GM21390 (cell line): ENCODE data around the gene B9D1.

ENCODE experiments used
- ATAC-seq: cut with Tn5 transposase; IDR thresholded peaks from one replicate; pipeline ENCODE4 v1.9.1; 2021; ENCODE audit not compliant: unreplicated experiment

The B9D1 gene

DNA sequence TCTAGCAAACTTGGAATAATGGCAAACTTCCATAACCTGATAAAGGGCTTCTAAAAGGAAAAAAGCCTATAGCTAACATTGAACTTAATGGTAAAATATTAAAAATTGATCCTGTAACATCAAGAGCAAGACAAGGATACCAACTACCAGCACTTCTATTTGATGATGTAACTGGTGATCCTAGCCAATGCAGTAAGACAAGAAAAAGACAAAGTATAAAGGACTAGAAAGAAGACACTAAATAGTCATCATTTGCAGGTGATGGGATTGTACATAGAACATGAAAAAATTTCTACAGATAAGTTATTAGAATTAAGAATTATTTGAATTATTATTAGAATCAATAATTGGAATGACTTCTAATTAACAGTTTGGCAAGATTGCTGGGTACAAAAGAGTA lies 37.0 kb downstream of the B9D1 start:
- ATAC-seq = no peak

DNA sequence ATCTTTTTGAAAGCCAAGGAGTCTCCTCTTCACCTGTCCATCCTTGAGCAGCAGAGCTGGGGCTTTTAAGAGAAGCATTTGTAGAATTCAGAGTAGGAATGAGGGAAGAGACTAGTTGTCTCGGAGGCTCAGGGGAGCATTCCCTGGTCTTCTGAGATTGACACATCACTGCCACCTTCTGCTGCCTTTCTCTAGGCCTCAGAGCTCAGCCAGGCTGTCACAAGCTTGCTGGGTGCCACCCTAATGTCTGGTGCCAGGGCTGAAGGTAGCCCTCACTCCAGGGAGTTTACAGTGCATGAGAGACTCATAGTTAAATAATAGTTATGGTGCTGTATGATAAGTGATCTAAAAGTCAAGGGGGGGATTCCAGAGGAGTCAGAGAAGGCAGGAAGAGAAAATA lies 39.7 kb downstream of the B9D1 start:
- ATAC-seq = no peak

DNA sequence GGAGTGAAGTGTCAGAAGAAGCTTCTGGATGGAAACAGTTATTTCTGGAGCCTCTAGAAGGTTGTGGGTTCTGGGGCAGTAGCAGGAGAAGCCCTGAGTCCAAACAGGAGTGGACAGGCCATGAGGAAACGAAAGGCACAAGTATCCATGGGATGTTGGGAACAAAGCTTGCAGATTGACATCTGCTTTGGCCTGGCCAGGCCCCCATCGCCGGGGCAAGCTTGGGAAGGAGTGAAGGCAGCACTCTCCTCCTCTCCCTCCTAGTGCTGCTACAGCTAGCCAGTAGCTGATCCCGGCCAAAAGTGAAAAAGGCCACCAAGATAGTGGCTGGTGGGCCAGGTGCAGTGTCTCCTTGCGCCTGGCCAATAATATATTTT lies 40.4 kb downstream of the B9D1 start:
- ATAC-seq = no peak

DNA sequence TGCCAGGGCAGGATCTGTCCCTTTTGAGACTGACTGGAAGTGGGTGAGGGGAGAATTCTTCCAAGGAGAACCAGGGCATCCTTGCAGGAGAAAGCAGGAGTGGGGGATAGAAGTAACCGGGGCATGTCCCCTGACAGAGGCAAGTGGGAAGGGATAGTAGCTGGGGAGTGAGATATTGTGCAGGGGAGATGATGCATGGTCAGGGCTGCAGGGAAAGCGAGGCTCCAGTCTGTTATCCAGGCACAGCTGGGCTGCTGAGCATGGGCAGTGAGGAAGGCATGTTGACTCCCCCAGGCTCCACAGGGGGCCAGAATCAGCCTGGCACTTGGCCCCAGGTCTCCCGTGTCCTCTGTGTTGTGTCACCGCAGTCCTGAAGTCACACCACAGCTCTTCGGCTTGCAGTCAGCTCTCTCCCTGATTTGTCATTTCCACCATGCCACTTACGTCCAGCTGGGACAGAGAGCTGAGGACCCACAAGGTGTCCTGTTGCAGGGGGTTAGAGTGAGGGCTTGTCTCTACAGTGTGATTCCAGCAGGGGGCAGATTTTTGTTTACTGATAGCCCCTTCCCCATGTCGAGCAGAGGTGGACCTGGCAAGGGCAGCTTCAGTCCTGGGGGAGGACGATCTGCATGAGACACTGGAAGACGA lies 40.9 kb downstream of the B9D1 start:
- no peak for ATAC-seq

DNA sequence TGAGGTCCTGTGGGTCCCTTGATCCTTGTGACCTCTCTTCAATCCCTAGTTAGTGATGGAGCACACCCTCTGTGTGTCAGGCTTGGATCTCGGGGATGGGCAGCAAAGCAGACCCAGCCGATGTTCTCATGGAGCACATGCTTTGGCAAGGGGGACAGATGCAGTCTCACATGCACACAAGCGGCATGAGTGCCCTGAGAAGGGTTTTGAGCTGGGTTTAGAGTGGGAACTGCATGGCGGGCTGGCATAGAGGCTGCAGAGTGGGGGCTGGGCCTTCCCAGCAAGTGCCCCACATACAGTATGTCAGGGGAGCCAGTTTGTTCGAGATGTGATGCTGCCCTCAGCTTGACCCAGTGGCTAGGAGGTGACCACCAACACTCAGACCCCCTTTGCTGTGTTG lies 41.6 kb downstream of the B9D1 start:
- no peak for ATAC-seq

DNA sequence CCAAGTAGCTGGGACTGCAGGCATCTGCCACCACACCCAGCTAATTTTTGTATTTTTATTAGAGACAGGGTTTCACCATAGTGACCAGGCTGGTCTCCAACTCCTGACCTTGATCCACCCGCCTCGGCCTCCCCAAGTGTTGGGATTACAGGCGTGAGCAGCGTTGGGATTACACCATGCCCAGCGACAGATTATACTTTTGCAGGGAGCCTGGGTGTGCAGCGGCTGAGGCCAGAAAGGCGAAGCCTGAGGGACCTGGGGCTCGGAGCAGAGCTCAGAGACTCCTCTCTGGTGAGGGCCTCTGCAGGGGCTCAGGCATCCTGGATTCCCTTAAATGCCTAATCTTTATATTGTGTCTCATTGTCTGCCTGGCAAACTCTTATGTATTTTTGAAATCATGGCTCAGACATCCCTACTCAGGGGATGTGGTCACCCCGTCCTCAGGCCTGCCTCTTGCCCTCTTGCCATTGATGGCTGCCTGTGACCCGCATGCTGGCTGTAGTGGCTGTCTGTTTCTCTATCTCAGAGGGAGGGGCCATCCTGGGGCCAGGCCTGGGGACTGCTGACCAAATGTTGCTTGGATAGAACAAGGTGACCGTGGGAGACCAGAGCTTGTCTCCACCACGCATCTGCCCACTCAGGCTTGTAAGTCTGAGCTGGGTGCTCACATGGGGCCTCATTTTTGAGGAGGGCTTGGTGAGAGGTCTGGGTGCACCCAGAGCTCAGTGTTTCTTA lies 42.6 kb downstream of the B9D1 start:
- no peak for ATAC-seq

DNA sequence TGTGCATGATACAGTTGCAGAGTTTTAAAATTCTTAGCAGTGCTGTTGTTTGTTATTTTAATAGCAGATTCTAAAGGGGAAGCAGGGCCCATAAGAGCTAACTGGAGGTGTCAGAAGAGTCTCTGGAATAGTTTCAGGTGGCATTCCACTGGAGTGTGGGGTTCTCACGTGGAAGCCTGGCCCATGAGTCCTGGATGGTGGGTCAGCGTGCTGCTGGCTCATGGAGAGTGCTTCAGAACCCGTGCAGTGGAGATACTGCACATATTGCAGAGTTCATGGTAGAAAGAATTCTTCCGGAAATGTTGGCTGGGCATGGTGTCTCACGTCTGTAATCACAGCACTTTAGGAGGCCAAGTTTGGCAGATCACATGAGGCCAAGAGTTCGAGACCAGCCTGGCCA lies 43.9 kb downstream of the B9D1 start:
- no peak for ATAC-seq

DNA sequence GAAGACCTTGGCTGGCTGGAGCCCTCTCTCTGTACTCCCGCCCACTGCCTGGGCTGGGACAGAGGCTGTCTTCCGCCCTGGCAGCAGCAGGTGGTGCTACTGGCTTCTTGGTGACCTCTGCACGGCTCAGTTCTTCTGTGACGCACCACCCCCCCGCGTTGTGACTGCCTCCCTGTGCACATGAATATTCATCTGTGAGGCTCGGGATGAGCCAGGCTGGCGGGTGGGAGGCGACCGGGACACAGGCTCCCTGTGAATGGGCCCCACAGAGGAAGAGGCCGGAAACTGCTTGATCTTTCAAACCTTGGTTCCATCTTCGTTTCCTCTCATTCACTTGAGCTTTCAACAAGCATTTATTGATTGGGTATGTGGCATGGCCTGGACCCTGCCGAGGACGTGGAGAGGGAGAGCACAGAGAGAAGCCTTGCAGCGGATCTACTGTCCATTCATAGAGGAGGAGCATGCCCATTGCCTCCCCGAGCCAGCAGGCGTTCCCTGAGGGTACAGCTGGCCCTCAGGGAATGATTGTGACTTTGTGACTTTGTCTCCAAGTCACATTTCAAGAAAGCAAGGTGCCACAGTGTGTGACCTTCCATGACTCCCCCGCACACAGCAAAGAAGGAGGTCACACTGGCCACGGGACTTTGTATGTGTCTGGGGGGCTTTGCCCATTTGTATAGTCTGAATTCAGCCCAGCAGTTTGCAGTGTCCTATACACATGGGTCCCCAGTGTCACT lies 45.0 kb downstream of the B9D1 start:
- ATAC-seq = peak; percentile 46

DNA sequence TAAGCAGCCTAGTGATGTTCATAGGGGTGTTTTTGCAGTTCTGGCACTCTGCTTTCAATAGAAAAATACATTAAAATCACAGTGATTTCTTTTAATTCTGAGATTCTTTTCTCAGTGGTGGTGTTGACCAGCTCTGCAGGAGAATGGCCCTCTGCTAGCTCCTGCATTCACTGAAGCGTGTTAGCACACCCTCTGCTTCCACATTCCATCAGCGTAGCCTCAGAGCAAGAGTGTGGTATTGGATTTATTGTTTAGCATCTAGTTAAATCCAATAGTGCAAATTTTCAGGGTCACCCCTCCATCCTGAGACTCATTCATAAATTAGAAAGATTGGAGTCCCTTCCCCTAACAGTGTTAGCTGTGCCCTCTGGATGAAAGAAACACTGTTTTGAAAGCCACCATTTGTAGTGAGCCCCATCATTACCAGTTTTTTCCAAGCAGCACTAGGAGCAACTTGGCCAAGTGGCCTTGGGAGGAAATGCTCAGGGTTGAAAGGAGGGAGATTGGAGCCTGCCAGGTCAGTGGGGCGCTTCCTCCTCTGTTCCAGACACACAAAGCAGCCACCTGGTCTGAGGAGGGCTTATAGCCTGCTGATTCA lies 45.7 kb downstream of the B9D1 start:
- no peak for ATAC-seq

DNA sequence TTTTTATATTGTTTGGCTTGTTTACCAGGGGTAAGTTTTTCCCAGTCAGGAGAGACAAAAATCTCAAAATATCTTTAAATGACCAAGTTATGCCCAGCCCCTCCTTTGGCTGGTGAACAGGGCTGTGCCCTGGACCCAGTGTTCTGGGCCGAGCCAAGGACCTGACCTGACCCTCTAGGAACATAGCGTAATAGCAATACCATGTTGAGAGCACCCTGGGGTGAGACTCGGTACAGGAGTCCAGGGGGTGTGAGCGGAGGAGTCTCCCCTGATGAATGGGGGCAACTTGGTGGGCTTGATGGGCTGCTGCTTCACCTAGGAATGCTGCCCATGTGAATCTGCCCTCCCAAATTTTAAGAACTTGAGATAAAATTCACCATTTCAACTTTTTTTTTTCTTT lies 47.4 kb downstream of the B9D1 start:
- no peak for ATAC-seq

DNA sequence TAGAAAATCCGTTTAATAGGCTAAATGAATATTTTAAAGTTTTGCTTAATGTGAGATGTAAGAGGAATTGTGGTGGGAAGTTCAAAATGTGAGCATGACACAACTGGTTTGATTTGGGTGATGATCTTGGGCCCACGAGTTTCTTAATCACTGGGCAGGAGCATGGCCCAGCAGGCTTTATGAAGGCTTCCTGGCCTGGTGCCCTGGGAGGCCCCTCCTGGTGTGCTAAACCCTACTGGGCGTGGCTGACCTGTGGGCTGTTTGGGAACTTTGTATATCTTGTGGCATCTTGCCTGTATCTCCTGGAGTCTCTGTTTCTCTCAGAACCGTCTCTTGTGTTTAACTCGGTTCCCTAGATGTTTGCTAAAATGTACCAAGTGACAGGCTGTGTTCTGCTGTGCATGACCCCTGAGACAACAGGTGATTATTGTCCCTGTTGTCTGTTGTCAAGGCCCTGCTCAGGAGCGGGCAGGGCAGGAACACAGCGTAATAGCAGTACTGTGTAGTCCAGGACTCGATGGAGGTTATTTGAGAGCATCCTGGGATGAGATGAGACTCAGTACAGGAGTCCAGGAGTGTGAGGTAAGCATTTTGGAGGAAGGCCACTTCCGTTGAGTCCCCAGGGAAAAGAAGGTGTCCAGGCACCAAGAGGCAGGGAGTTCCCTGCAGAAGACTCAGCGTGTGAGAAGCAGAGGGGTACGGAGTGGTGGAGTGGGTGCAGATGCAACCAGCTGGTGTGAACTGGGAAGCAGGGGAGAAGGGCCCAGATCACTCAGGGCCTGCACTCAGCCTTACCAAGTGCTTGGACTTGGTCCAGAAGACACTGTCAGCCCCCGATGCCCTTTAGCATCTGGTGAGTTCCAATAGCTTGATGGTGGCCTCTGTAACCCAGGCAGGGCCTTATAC lies 48.5 kb downstream of the B9D1 start:
- ATAC-seq = no peak

DNA sequence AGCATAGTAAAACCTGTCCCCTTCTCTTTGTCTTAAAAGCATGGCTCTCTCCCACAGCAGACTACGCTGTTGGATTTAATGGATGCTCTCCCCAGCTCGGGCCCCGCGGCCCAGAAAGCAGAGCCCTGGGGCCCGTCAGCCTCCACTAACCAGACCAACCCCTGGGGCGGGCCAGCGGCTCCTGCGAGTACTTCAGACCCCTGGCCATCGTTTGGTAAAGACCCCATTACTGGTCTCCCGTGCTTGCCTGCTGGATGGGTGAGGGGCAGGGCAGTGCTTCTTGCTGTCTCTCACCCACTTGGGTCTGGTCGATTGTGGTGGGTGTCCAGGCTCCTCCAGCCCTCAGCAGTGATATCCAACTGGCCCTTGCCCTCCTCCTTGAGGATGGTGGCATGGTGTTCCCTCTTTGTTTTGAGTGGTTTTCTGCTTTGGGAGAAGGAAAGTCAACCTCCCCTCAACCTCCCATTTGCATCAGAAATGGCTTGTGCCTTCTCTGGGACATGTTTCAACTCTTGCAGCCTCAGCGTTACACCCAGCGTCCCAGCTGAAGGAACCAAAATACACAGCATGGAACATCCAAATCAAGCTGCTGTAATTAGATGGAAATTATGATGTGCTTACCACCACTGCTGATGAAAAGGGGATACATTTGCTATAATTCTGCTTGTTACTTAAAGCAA lies 49.3 kb downstream of the B9D1 start:
- ATAC-seq = no peak

DNA sequence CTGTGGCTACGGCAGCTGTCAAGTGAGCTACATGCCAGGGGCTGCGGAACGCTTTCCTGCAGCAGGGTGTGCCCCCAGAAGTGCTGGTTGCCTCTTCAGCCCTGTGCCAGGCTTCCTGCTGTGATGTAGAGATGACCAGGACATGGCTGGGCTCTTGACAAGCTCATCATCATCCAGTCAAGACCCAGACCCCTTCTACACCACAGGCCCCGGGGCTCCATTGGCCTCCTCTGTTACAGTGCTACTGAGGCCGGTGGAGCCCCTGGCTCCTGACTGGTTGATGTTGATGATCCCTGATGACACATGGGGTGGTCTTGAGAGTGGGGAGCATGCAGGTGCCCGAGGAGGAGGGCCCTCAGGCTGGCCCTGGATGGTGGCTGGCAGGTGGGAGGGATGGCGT lies 50.1 kb downstream of the B9D1 start:
- no peak for ATAC-seq

DNA sequence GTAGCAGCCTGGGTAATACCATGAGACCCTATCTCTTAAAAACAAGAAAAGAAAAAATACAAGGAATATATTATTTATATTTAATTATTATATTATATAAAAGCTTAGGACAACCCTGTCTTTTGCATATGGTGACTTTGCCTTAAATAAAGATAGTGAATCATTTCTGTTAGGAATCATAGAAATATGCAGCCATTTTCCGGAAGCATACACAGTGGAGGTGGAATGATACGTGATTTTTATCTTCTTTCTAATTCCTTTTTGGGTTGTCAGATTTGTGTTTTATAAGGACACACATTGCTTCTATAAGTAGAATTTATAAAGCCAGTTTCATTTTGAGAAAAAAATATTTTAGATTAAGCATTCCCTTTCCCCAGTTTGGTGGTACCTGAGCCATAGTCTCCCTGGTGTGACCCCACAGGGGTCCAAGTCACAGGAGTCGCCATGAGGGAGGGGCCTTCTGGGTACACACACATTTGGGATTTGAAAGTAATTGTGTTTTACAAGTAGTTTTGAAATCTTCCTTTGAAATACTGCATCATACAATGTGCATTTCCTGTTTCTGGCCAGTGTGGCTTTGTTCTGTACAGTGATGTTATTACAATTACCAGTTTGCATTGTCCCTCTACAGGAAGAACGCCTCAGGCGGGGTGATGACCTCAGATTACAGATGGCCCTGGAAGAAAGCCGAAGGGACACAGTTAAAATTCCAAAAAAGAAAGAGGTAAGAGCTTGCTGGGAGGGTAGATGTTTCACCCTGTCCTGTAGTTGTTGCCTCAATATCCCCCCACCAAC lies 50.9 kb downstream of the B9D1 start:
- no peak for ATAC-seq

DNA sequence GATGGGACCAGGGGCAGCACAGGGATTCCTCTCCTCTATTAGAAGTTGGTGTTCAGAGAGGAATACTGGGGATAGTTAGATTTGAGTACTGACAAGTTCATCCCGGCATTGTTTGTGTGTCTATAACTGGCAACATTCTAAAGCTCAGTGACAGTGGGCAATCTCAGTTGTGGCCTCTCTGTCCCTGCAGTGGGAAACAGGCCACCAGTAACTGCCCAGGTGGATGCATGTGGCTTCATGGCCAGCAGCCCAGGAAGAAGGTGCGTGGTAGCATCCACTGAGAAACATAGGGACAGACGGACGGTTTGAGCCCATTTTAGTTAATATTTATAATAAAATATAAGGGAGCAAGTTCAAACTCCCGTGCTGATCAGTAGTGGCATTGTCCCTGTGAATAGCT lies 51.5 kb downstream of the B9D1 start:
- no peak for ATAC-seq

DNA sequence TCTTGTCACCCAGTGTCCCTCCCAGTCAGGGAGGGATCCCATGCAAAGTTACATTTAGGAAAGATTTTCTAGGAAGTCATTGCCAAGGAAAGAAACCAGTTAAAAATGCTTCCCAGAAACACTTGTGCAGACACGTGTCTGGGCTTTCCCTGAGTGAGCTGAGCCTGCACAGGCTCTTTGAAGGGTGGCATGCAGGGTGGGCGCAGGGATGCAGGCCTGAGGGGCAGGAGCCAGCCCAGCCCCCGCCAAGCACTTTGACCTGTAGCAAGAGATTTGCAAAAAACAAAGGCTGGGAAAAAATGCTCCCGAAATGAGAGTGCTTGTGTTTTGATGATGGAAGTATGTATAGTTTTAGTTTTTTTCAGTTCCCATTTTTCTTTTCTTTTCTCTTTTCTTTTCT lies 52.4 kb downstream of the B9D1 start:
- no peak for ATAC-seq

DNA sequence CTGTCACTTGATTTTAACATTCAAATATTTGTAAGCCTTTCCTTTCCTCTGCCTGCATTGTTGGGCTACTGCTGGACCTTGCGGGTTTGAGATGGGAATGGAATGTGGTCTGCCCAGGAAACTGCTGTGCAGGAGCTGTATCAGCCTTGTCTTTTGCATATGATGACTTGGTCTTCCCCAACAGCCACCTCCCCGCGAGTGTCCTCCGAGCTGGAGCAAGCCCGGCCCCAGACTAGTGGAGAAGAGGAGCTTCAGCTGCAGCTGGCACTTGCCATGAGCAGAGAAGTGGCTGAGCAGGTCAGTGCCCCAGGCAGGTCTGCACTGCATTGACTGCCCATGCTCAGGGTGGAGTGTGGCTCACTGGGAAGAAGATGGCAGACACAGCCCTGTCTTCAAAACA lies 52.8 kb downstream of the B9D1 start:
- no peak for ATAC-seq

DNA sequence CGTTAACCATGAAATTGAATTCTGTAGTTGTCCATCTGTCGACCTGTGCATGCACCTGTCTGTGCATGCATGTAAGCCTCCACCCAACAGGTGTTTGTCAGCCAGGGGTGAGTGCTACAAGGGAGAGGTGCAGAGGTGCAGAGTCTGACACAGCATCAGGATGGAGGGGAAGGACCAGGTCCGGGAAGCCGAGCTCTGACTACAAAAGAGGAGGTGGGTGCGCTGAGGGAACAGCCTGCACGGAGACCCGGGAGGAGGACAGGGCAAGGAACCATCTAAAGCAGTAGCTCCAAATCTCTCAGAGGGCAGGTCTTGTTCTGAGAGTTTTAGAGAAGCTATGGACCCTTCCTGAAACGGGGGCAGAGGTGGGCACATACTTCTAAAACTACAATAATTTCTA lies 54.1 kb downstream of the B9D1 start:
- ATAC-seq = no peak

DNA sequence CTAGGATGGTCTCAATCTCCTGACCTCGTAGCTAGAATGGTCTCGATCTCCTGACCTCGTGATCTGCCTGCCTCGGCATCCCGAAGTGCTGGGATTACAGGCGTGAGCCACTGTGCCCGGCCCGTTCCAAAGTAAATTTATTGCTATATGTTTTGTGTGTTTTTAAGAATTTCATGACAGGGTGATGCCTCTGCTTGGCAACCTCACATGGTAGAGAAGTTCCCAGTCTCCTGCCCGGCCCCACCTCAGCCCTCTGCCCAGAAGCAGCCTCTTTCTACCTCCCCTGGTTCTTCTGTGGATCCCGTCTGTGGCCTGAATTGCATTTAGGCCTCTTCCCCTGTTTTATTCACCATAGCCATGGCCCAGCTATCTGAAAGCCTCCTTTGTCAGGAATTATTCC lies 55.0 kb downstream of the B9D1 start:
- no peak for ATAC-seq
